Activated CD8-positive, alpha-beta memory T cell treated with anti-CD3 and anti-CD28 coated beads, Interleukin-2, amount 50 U/mL, for 1 hour (primary cell): Measurements from ENCODE around the gene EP400.

ENCODE experiments used
- DNase-seq: peaks from one replicate; pipeline ENCODE4 v3.0.0-alpha.2; 2020; ENCODE audit errors: extremely low read depth

The EP400 gene

DNA sequence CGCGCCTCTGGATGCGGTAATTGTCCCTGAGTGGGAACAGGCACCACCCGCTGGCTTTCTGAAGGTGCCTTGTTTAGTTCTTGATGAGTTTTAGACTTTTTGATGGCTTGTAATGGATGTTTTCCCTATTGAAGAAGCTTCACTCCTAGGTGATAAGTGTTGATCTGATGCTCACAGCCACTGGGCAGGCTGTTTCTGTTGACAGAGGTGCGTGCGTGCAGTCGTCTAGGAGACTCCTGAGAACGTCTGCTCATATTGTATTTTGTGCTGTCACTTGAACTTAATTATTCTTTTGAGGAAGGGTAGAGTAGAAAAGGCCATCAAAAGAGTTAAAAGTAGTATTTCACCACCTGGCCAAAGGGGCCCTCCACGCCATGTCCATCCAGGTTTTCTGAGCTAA, 70.5 kb downstream of the EP400 start:
- DNase-seq: no peak

DNA sequence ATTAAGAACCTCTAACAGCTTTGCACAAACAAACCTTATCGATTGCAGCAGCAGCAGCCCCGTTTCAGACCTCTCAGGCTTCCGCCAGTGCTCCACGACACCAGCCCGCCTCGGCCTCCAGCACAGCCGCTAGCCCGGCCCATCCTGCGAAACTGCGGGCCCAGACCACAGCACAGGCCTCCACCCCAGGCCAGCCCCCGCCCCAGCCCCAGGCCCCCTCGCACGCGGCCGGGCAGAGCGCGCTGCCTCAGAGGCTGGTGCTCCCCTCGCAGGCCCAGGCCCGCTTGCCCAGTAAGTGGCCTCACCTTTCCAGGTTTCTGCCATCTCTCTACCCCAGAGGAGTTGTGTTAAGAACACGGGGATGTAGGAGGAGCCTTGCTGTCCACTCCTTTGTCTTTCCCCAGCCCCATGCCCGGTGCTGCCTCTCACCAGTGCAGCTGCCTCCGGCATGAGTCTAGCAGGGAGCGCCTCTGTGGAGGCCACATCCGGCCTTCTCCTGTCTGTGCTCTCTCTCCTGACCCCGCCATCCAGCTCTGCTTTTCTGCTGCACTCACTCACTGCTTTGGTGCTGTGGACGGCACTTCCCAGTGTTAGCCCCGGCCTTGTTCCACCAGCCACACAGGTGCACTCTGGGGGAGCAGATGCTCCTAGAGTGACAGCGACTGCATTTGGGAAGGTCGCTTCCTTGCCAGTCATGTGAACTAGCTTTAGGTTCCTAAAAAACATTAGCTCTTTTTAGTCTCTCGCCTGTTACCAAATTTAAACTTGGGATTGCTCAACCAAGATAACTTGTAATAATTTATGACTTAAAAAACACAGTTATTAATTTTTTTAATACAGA, 71.5 kb downstream of the EP400 start:
- no peak for DNase-seq

DNA sequence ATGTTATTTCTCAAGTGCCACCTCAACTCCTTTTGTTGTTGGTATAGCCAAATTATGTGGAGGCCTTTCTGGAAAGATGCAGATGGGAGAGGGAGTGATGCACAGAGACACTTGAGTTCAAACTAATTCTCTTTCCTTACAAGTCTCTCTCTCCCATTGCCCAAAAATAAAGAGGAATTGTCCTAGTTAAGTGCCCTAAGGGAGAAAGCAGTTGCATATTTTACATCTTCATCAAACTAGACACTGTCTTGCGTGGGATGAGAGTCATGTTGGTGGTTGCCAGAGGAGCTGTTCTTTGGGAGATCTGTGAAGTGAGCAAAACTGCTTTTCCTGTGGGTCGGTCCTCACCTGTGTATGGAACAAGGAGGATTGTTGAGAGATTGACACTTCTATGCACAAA, 72.2 kb downstream of the EP400 start:
- no peak for DNase-seq

DNA sequence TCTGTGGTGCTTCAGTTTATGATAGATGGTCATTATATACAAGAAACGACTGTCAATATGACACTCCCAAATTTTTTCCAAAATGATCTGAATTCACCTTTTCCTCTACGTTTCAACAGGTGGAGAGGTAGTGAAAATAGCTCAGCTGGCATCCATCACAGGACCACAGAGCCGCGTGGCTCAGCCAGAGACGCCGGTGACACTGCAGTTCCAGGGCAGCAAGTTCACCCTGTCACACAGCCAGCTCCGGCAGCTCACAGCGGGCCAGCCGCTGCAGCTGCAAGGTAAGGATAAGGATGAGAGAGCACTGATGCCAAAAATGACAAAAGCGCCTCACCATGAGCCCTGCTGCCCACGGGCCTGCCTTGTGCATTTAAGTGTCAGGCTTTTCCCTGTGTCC, 73.9 kb downstream of the EP400 start:
- DNase-seq: no peak

DNA sequence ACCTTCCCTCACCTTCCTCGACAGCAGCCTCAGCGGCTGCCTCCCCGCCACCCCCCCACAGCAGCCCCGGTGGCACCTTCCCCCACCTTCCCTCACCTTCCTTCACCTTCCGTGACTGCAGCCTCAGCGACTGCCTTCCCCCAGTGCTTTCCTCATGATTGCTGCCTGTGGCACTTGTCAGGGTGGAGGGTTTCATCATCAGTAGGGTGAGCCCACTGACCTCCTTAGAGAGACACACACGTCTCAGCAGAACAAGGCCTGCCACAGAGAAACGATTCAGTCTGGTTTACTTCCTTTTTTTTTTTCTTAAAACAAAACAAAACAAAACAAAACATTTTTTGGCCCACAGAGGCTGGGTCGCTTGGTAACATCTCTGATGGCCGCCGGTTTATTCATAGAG, 75.0 kb downstream of the EP400 start:
- no peak for DNase-seq

DNA sequence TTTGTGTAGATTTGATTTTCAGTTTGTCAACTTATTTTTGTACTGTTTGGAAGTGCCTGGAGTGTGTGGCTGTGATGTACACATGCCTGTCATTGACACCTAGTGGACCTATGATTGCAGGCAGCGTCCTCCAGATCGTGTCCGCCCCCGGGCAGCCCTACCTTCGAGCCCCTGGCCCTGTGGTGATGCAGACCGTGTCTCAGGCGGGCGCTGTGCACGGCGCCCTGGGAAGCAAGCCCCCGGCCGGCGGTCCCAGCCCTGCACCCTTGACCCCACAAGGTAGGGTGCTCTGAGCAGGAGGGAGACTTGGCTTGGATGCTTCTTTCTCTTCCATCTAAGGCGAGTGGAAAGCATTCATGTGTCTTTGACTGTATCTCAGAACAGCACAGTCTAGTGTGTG, 75.8 kb downstream of the EP400 start:
- no peak for DNase-seq

DNA sequence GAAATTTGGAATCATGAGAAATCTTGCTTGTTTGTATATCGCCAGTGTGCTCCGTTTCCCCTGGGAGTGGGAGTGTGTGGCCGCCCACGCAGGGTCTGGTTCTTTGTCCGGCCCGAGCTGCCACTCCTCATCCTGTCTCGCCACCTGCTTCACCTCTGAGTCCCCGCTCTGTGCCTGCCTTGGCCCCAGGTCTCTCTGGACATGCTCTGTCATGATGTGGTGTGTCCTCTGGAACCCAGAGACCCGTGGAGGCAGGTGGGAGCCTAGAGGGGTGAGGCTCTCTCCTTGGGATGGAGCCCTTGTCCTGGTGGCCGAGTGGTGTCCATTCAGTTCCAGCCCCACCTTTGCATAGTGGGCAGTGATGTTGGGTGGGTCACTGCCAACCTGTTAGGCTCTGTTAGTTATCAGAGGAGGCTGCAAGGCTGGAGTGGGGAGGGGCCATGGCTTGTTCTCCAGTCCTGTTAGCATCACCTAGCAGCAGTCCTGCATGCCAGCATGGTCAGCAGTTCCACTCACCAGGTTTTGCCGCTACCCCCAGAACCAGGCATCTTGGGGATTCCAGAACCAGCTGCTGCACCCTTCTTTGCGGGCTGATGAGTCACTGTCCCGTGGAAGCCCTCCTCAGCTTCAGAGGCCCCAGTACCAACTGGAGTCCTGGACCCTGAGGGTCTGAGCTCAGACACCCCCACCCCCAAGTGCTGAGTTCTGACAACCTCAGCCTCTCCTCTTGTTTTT, 76.5 kb downstream of the EP400 start:
- no peak for DNase-seq

DNA sequence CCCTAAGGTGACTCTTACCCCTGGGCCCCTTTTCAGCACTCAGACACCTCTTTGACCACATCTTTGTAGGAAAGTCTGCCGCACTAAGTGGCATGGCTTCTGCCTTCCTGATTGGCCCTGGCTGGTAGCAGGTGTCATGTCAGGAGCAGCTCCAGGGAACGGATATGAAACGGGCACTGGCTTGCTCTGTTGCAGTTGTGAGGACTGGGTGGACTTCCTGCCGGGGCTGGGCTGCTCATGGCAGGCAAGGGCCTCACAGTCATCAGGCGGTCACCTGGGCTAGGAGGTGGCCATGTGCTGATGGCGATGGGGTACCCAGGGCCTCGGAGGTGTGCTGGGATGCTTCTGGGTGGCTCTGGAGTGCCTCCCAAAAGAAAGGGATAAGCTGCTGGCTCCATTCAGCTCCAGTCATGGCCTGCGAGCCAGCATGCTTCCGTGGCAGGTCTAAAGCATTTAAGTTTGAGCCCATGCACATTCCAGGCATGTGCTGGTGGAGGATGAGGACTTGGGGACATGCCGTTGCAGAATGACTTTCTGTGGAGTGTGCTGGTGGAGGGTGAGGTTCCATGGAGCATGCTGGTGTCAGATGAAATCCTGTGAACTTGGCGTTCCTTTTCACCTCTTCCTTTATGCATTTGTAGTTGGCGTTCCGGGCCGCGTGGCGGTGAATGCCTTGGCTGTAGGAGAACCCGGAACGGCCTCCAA, 77.2 kb downstream of the EP400 start:
- DNase-seq: no peak

DNA sequence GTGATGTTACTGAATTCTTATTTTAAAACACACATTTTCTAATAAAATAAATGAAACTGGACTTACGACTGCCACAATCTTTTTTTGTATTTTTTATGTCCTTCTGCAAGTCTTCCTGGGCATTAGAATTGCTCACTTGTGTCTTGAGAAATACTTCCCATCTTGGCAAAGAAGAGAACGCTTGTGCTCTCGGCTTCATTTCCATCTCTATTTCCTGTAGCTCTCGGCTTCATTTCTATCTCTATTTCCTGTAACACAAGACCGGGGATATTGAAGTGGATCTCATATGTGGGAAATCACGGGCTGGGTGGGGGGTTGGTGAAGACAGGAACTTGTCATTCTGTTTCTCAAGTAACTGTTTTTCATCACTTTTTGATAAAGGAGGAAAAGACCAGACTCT, 77.9 kb downstream of the EP400 start:
- DNase-seq: no peak

DNA sequence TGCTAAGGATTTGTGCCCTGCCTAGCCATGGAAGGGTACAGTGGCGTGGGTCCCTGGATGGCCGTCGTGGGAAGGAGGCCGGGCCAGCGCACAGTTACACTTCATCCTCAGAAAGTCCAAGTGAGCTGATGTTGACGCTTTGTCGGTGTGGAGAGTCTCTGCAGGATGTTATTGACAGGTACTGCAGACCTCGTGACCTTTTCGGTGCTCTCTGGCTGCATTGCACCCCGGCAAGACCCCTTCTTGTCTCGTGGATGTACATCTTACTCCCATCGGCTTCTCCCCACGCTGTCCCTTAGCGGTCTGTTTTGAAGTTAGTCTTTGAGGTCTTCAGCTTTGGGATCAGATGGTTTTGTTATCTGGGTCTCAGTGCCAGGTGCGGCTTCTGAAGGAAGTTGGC, 78.4 kb downstream of the EP400 start:
- DNase-seq: no peak

DNA sequence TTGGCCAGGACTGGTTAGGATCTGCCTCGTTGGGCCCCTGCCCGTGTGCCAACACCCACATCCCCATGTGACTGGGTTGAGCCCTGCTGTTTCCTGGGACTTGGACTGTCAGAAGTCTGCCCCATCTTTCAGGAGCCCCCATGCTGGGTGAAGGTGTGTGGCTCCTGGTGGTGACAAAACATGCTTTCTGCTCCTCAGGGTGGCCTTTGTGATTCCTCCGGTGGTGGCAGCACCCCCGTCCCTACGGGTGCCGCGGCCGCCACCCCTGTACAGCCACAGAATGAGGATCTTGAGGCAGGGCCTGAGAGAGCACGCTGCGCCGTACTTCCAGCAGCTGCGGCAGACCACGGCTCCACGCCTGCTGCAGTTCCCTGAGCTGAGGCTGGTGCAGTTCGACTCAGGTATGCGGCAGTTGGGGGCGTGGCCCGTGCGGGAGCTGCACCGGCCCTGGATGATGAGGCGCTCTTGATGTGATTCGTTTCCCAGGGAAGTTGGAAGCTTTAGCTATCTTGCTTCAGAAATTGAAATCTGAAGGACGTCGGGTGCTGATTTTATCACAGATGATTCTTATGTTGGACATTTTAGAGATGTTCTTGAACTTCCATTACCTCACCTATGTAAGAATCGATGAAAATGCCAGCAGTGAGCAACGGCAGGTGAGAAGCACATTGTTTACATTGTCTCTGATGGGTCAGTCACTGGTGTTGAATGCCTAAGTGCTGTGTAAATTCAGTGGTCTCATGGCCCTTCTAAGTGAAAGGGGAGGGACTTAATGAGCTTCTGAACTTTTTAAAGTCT, 80.0 kb downstream of the EP400 start:
- DNase-seq: no peak

DNA sequence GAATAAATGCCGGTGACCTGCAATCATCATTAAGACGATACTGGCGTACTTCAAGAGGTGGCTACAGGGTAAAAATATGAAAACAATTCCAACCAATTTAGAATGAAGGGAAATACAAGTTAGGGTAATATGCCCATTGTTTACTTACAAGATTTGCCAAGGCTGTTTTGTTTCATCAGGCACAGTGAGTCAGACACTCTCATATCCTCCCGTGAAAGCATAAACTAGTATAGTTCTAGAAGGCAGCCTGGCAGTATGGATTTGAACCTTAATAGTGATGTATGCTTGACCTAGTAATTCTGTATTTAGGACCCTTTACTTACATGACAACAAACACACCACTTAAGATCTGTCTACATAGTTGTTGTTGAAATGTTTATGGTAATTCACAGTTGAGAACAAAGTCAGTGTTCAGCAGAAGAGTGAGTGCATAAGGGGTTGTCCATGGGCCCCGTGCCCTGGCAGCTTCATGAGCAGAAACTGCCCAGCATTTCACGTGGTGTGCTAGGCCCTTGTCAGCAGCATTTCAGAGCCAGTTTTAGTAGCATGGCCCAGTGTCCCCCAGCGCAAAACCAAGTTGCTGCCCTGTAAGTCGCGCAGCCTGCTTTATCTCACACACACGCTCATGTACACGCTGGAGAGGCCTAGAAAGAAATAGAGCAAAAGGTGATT, 80.8 kb downstream of the EP400 start:
- DNase-seq: no peak

DNA sequence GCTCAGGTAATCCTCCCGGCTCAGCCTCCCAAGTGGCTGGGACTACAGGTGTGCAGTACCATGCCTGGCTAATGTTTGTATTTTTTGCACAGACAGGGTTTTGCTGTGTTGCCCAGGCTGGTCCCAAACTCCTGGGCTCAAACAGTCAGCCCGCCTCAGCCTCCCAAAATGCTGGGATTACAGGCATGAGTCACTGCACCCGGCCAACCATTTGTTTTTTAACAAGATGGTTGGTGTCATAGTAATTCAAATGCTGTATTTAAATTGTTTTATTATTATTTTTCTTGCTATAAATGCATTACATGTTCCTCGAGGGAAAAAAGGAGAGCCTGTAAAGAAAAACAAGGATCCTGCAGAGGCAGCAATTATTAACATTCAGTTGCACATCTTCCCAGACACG, 83.9 kb downstream of the EP400 start:
- no peak for DNase-seq

DNA sequence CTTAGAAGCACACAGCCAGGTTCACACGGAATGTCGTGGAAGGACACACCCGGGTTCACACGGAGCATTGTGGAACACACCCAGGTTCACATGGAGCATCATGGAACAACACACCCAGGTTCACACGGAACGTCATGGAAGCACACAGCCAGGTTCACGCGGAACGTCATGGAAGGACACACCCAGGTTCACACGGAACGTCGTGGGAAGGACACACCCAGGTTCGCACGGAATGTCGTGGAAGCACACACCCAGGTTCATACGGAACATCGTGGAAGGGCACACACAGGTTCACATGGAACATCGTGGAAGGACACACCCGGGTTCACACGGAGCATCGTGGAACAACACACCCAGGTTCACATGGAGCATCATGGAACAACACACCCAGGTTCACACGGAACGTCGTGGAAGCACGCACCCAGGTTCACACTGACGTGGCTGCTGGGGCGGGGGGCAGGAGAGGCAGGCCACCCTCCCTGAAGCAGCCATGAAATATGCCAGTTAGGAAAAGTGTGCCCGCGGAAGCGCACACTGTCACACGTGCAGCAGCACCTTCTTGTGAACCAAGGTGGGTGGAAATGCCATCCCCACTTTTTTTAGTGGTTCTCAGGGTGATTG, 86.4 kb downstream of the EP400 start:
- no peak for DNase-seq

DNA sequence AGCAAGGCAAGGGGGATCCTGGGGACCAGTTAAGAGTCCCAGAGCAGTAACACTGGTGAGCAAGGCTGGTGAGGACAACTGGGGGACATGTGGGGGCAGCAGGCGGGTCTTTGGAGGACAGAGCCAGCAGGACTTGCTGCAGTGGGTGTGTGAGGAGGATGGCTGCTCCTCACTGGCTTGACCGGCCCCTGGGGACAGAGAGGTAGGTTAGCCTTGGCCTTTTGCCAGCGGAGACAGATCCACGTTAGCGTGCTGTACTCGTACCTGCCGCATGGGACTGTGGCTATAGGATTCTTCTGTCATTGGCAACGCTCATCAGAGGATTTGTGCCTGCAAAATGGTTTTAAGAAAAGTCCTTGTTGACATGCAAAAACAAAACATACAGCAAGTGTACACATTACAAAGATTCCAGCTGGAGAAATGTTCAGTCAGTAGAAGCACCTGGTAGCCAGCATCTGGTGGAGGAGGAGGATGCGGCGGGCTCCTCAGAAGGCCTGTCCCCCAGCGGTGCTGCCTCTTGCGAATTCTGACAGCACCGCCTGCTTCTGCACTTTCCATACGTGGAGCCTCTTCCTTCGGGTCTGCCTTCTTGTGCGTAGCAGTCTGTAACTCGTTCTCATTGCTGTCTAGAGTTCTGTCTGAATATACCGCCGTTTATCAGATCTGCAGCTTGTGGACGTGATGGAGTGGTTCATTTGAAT, 91.3 kb downstream of the EP400 start:
- DNase-seq: no peak

DNA sequence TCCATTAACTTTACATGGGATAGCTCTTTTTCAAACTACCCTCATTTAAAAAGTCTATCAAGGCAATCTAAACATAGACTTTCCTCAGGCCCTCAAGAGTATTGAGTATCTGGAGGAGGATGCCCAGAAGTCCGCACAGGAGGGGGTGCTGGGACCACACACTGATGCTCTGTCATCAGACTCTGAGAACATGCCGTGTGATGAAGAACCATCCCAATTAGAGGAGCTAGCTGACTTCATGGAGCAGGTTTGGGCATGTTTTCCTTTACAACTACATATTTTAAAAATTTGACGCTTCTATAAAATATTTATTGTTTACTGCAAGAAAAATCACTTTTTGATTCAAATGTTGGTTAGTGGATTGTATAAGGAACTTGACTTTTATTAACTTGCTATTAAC, 93.5 kb downstream of the EP400 start:
- no peak for DNase-seq

DNA sequence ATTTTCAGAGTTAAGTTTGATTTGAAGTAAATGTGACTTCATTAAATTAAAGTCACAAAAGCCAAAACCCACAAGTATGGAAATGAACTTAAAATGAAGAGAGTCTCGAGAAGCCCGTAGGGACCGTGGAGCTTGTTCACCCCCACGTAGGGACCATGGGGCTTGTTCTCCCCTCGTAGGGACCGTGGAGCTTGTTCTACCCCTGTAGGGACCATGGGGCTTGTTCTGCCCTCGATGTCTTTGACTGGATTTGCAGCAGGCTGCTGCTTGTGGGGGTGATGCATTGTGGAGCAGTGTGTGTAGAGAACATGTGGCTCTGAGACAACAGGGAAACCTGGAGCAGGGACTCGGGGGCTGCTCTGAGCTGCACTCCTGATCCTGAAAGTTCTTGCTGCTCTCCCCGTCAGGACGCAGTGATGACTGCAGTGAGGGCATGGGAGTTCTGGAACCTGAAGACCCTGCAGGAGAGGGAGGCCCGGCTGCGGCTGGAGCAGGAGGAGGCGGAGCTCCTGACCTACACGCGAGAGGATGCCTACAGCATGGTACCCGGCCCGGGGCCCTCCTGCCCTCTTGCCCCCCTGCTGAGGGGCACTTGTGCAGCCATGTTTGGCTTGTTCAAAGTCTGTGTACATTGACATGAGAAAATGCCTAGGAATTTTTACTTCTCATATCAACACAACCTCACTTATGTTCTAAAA, 94.2 kb downstream of the EP400 start:
- no peak for DNase-seq

DNA sequence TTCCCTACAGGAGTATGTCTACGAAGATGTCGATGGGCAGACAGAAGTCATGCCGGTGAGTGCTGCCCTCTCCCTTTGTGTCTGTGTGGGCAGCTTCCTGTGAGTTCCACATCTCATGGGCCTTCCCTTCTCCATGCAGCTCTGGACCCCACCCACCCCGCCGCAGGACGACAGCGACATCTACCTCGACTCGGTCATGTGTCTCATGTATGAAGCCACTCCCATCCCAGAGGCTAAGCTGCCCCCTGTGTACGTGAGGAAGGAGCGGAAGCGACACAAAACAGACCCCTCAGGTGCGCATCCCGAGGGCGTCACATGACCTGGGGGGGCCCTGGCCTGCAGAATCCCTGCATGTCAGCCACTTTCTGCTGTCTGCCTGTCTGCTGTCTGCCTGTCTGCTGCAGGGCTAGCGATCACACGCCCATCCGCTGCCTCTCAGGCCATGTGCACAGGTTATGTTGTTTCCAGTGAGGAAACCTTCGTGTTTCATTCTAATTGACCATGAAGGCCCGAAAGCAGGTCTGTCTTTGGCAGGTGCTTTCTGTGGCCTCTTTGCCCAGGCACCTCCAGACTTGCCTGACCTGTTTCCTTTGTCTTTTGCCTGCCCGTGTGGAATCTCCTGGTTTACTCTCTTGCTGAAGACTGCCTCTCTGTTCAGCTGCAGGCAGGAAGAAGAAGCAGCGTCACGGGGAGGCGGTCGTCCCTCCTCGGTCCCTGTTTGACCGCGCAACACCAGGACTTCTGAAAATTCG, 95.1 kb downstream of the EP400 start:
- DNase-seq: no peak

DNA sequence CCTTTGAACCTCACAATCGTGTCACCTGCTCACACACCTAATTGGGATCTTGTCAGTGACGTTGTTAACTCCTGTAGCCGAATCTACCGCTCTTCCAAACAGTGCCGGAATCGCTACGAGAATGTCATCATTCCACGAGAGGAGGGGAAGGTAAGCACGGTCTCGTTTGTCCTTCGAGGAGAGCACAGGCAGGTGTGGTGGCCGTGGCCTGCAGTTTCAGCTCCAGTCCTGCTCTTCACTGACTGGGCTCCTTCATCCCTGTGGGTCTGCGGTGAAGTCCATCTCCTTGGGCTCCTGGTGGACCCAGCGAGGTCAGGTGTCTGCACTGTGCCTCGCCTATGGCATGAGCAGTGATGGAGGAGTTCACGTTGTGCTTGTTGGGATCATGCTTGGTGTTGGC, 96.0 kb downstream of the EP400 start:
- no peak for DNase-seq
